OCI-LY1 (cell line): Measurements from ENCODE around the gene SLC6A18.

Source experiments
- H2AFZ ChIP-seq: fragments of 200-600 bp; sonication (generic), shearing (Covaris generic); 2 replicates; pipeline ENCODE4 v1.6.0; 2014; ENCODE audit warnings: antibody characterized with exemption, mild to moderate bottlenecking, low read length
- H3F3A ChIP-seq: fragments of 200-600 bp; sonication (generic), shearing (Covaris generic); 2 replicates; pipeline ENCODE4 v1.6.0; 2014; ENCODE audit warnings: mild to moderate bottlenecking, antibody characterized with exemption, low read length, moderate library complexity; ENCODE audit not compliant: insufficient read depth
- H3K27ac ChIP-seq: fragments of 200-600 bp; sonication (generic); 2 replicates; pipeline ENCODE4 v1.5.1; 2014; ENCODE audit warnings: low read length, mixed run types, mild to moderate bottlenecking, low read depth; ENCODE audit not compliant: poor library complexity, severe bottlenecking
- H3K27me3 ChIP-seq: fragments of 200-600 bp; sonication (generic); 2 replicates; pipeline ENCODE4 v1.6.0; 2014; ENCODE audit warnings: antibody characterized with exemption, mild to moderate bottlenecking, low read length, moderate library complexity; ENCODE audit not compliant: insufficient read depth
- H3K36me3 ChIP-seq: fragments of 200-600 bp; sonication (generic); 2 replicates; pipeline ENCODE4 v1.6.1; 2014; ENCODE audit warnings: mild to moderate bottlenecking, antibody characterized with exemption, low read length, moderate library complexity, mixed read lengths; ENCODE audit not compliant: insufficient read depth
- H3K4me1 ChIP-seq: fragments of 200-600 bp; sonication (generic); 2 replicates; pipeline ENCODE4 v1.5.1; 2014; ENCODE audit warnings: mild to moderate bottlenecking, low read length, moderate library complexity; ENCODE audit not compliant: insufficient read depth, severe bottlenecking
- H3K4me2 ChIP-seq: fragments of 200-600 bp; sonication (generic), shearing (Covaris generic); 2 replicates; pipeline ENCODE4 v1.6.1; 2014; ENCODE audit warnings: low read length
- H3K4me3 ChIP-seq: fragments of 200-600 bp; sonication (generic); 2 replicates; pipeline ENCODE4 v1.5.1; 2014; ENCODE audit warnings: low read length, low read depth, mild to moderate bottlenecking, mixed read lengths; ENCODE audit not compliant: poor library complexity, severe bottlenecking
- H3K79me2 ChIP-seq: fragments of 200-600 bp; shearing (Covaris generic); 2 replicates; pipeline ENCODE4 v1.6.1; 2016; ENCODE audit warnings: mixed run types, low read length, mixed read lengths; ENCODE audit not compliant: insufficient read depth
- H3K9ac ChIP-seq: fragments of 200-600 bp; sonication (generic), shearing (Covaris generic); 2 replicates; pipeline ENCODE4 v1.6.1; 2014; ENCODE audit warnings: mild to moderate bottlenecking, low read length, mixed read lengths
- H3K9me2 ChIP-seq: fragments of 200-600 bp; sonication (generic), shearing (Covaris generic); 2 replicates; pipeline ENCODE4 v1.6.1; 2014; ENCODE audit warnings: low read depth, mild to moderate bottlenecking, low read length, mixed read lengths
- H3K9me3 ChIP-seq: fragments of 200-600 bp; shearing (Covaris generic); 2 replicates; pipeline ENCODE4 v1.6.1; 2014; ENCODE audit warnings: low read length, mixed read lengths
- H4K20me1 ChIP-seq: fragments of 200-600 bp; sonication (generic), shearing (Covaris generic); 2 replicates; pipeline ENCODE4 v1.6.0; 2016; ENCODE audit warnings: mild to moderate bottlenecking, low read length; ENCODE audit not compliant: insufficient read depth
- EZH2 ChIP-seq: fragments of 200-600 bp; sonication (generic), shearing (Covaris generic); IDR thresholded peaks from 2 replicates; pipeline ENCODE4 v1.8.0; 2017; ENCODE audit warnings: borderline replicate concordance, mixed run types, mild to moderate bottlenecking, antibody characterized with exemption, low read length, moderate library complexity, mixed read lengths
- TF ChIP-seq, protein P1 (sequence below): fragments of 200-600 bp; sonication (generic), shearing (Covaris generic); IDR thresholded peaks from 2 replicates; pipeline ENCODE4 v1.5.1; 2017; ENCODE audit warnings: mild to moderate bottlenecking, antibody characterized with exemption, low read length, moderate library complexity, mixed read lengths

Gene SLC6A18

DNA sequence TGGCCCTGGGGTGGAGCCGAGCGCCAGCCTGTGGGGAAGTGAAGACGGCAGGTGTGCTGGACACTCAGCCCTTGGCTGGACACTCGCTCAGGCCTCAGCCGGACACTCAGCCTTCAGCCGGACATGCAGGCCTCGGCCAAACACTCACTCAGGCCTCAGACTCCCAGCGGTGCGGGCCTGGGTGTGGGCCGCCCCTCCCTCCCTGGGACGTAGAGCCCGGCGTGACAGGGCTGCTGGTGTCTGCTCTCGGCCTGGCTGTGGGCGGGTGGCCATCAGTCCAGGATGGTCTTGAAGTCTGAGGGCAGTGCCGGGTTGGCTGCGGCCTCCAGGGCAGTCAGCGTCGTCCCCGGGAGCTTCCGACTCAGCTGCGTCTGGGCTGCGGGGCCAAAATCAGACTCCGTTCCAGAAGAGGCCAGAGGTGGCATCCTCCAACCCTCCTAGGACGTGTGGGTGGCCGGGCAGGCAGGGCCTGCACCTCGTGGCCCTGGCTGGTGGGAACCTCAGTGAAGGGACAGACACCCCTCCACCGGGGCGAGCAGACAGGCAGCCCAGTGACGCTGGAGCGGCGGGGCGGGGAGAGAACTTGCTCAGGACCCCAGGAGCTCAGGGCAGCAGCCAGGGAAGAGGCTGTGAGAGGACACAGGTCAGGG, 28.4 kb downstream of the SLC6A18 start:
- Histone ChIP-seq H3K9me2 (no peaks in the 10 kb centered on the region), H3K4me2 (no peak overlapping the region), H3K9ac (no peak overlapping the region), H3K27ac (no peak overlapping the region), H3F3A (no peaks in the 10 kb centered on the region), H3K4me3 (no peak overlapping the region), H3K36me3 (no peaks in the 10 kb centered on the region), H3K79me2 (no peaks in the 10 kb centered on the region), H2AFZ (no peak overlapping the region), H3K9me3 (no peaks in the 10 kb centered on the region), H3K27me3 (peaks cover 3% of the 10 kb centered on the region; the same call in 1 of the 2 replicates), H4K20me1 (no peaks in the 10 kb centered on the region), H3K4me1 (no peaks in the 10 kb centered on the region)
- TF ChIP-seq, protein P1, sequence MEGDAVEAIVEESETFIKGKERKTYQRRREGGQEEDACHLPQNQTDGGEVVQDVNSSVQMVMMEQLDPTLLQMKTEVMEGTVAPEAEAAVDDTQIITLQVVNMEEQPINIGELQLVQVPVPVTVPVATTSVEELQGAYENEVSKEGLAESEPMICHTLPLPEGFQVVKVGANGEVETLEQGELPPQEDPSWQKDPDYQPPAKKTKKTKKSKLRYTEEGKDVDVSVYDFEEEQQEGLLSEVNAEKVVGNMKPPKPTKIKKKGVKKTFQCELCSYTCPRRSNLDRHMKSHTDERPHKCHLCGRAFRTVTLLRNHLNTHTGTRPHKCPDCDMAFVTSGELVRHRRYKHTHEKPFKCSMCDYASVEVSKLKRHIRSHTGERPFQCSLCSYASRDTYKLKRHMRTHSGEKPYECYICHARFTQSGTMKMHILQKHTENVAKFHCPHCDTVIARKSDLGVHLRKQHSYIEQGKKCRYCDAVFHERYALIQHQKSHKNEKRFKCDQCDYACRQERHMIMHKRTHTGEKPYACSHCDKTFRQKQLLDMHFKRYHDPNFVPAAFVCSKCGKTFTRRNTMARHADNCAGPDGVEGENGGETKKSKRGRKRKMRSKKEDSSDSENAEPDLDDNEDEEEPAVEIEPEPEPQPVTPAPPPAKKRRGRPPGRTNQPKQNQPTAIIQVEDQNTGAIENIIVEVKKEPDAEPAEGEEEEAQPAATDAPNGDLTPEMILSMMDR = no peak
- TF ChIP-seq EZH2 = no peak

GRCh38 chr5:1254196-1254595, 29.0 kb downstream of the SLC6A18 start:
- Histone ChIP-seq H3K27ac (no peak overlapping the region), H3K9me2 (no peaks in the 10 kb centered on the region), H3K4me2 (no peak overlapping the region), H4K20me1 (no peaks in the 10 kb centered on the region), H3K4me1 (no peaks in the 10 kb centered on the region), H3K36me3 (no peaks in the 10 kb centered on the region), H3F3A (no peaks in the 10 kb centered on the region), H3K27me3 (peaks cover 3% of the 10 kb centered on the region; the same call in 1 of the 2 replicates), H3K9ac (no peak overlapping the region), H3K9me3 (no peaks in the 10 kb centered on the region), H2AFZ (no peak overlapping the region), H3K79me2 (no peaks in the 10 kb centered on the region), H3K4me3 (no peak overlapping the region)
- TF ChIP-seq, protein P1 = no peak
- no peak for TF ChIP-seq EZH2

DNA sequence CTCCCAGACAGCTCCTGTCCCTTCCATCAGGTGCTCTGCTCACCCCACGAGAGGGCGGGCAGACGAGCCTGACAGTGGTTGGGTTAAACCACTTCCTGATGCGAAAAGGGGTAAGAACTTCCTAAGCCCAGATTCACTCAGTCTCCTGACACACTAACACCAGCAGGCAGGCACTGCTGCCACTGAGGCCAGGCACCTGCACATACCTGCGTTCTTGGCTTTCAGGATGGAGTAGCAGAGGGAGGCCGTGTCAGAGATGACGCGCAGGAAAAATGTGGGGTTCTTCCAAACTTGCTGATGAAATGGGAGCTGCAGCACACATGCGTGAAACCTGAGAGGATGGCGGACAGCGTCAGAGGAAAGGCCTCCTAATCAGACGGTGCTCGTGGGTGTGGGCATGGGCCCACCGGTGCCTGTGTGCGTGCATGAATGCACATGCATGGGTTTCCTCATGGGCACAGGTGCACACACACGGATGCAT, 29.9 kb downstream of the SLC6A18 start:
- Histone ChIP-seq H3K4me1 (no peaks in the 10 kb centered on the region), H2AFZ (no peak overlapping the region), H4K20me1 (no peaks in the 10 kb centered on the region), H3K27me3 (peaks cover 2% of the 10 kb centered on the region; the same call in 1 of the 2 replicates), H3F3A (no peaks in the 10 kb centered on the region), H3K36me3 (no peaks in the 10 kb centered on the region), H3K27ac (no peak overlapping the region), H3K79me2 (no peaks in the 10 kb centered on the region), H3K4me3 (no peak overlapping the region), H3K9me3 (no peaks in the 10 kb centered on the region), H3K9ac (no peak overlapping the region), H3K9me2 (no peaks in the 10 kb centered on the region), H3K4me2 (no peak overlapping the region)
- TF ChIP-seq, protein P1 = no peak
- no peak for TF ChIP-seq EZH2
